Stimulated activated CD8-positive, alpha-beta memory T cell treated with anti-CD3 and anti-CD28 coated beads, Interleukin-2, amount 100 ng/mL, for 1 hour (primary cell): ENCODE data around the gene NSUN7.
"Not testable (repeated sequence)": the region's sequence is repeated elsewhere in the genome, so short reads cannot be mapped to it uniquely, and the experiment has no call there.

Experiments
- DNase-seq, 2 donors: peaks; one replicate each; pipeline ENCODE4 v3.0.0-alpha.2; 2020; ENCODE audit warnings: low read depth in 2 of 2

Gene NSUN7

GRCh38 chr4:40817157-40817556 is 67.4 kb downstream of the NSUN7 start:
- not testable (repeated sequence) for DNase-seq

GRCh38 chr4:40820101-40820500 is 70.3 kb downstream of the NSUN7 start:
- DNase-seq = no peak

GRCh38 chr4:40822420-40823166 is 72.8 kb downstream of the NSUN7 start:
- DNase-seq = no peak

GRCh38 chr4:40825014-40825838 is 75.5 kb downstream of the NSUN7 start:
- no peak for DNase-seq

GRCh38 chr4:40826821-40827220 is 77.1 kb downstream of the NSUN7 start:
- DNase-seq = no peak

GRCh38 chr4:40827758-40828157 is 78.0 kb downstream of the NSUN7 start:
- DNase-seq = no peak

- DNase-seq = no peak
Measured at GRCh38 chr4:40828661-40829060, 78.9 kb downstream of the NSUN7 start.

- DNase-seq = no peak
Measured at GRCh38 chr4:40829586-40829985, 79.8 kb downstream of the NSUN7 start.

- DNase-seq = no peak
Measured at GRCh38 chr4:40831146-40831907, 81.6 kb downstream of the NSUN7 start.

- no peak for DNase-seq
Measured at GRCh38 chr4:40832175-40832574, 82.4 kb downstream of the NSUN7 start.

GRCh38 chr4:40833212-40833611 is 83.5 kb downstream of the NSUN7 start:
- no peak for DNase-seq

- DNase-seq = no peak
Measured at GRCh38 chr4:40837094-40837870, 87.5 kb downstream of the NSUN7 start.

- DNase-seq = no peak
Measured at GRCh38 chr4:40838742-40839141, 89.0 kb downstream of the NSUN7 start.

- no peak for DNase-seq
Measured at GRCh38 chr4:40840255-40840984, 90.7 kb downstream of the NSUN7 start.

- peak; percentile 8 to 38 for DNase-seq
Measured at GRCh38 chr4:40840985-40841571, 91.3 kb downstream of the NSUN7 start.

- no peak for DNase-seq
Measured at GRCh38 chr4:40842318-40842717, 92.6 kb downstream of the NSUN7 start.

GRCh38 chr4:40842725-40843423 is 93.1 kb downstream of the NSUN7 start:
- DNase-seq = no peak

- no peak for DNase-seq
Measured at GRCh38 chr4:40843696-40844095, 93.9 kb downstream of the NSUN7 start.

- DNase-seq = no peak
Measured at GRCh38 chr4:40844261-40844660, 94.5 kb downstream of the NSUN7 start.
